ES-I3 (cell line): Measurements from ENCODE around the gene APLF.
"Not testable (repeated sequence)": the region's sequence is repeated elsewhere in the genome, so short reads cannot be mapped to it uniquely, and the experiment has no call there.

Experiments
- H3K36me3 ChIP-seq: 2 replicates; pipeline ENCODE4 v1.6.1; 2013; ENCODE audit warnings: mild to moderate bottlenecking, low read length, control low read depth, moderate library complexity; ENCODE audit not compliant: insufficient read depth
- H3K4me1 ChIP-seq: 2 replicates; pipeline ENCODE4 v1.6.1; 2013; ENCODE audit warnings: mild to moderate bottlenecking, control low read depth, low read length; ENCODE audit not compliant: insufficient read depth
- H3K9ac ChIP-seq: 2 replicates; pipeline ENCODE4 v1.6.1; 2013; ENCODE audit warnings: low read depth, mild to moderate bottlenecking, low read length, moderate library complexity
- H3K9me3 ChIP-seq: 2 replicates; pipeline ENCODE4 v1.6.1; 2013; ENCODE audit warnings: mild to moderate bottlenecking, low read length, moderate library complexity; ENCODE audit not compliant: control insufficient read depth, insufficient read depth

Gene APLF

DNA sequence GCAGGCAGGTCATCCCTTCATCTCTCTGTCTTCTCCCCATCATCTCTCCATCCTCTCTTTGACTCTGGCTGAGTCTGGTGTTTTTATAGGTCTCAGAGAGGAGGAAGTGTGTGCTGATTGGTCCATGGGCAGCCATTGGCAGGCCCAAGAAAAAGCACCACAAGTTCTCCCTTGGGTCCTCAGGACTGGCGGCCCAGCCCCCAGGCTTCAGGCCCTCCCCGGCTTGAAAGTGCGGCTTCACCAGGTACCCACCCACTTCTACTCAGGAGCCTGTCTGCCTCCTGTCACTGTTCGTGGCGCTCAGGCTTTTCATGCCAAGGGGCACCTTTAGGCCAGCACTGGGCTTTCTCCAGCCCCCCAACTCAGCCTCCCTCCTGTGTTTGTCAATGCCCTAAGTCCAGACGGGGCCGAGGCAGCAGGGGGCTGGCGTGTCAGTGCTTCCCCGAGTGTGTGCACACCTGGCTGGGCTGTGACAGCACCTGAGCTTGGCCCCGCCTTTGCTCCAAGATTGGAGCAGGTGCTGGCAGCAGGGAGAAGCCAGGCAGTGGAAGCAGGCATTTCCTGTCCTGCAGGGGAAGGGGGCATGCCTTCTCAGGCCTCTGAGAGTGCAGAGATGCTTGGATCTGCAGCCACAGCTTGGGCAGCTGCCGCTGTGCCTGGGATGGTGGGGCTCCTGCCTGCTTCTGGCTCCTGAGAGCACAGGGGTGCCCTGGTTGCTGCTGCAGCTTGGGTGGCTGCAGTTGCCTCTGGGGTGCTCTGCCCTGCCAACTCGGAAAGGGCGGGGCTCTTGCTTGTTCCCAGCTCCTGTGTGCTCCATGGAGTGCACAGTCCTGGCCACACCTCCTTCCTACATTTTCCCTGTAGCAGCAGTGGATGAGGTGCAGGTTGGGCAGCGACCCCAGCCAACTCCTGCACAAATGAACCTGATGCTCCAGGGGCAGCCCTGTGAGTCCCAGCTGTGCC lies 34.4 kb upstream of the APLF start:
- H3K9me3 ChIP-seq: no peaks in the 10 kb centered on the region; the same call in 1 of the 2 replicates
- no peak overlapping the region for H3K9ac ChIP-seq
- no peaks in the 10 kb centered on the region; the same call in 1 of the 2 replicates for H3K36me3 ChIP-seq
- H3K4me1 ChIP-seq: no peaks in the 10 kb centered on the region

DNA sequence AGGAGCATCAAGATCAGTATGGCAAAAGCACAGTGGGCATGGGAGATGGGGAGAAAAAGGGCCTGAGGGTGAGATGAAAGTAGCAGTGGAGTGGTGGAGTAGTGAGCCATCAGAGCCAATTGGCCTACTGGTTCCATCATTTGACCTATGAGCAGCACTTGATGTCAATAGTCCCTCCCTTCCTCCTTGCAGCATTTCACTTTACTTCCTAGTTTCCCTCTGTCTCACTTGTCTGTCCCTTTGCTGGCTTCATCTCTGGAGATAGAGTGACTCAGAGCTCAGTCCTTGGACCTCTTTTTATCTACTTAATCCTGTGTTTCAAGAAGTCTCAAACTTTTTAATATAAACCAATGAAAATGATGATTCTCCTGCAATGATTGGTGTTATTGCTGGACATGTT lies 32.4 kb upstream of the APLF start:
- no peak overlapping the region for H3K9ac ChIP-seq
- no peaks in the 10 kb centered on the region for H3K4me1 ChIP-seq
- H3K36me3 ChIP-seq: no peaks in the 10 kb centered on the region; the same call in 1 of the 2 replicates
- no peaks in the 10 kb centered on the region; the same call in 1 of the 2 replicates for H3K9me3 ChIP-seq

DNA sequence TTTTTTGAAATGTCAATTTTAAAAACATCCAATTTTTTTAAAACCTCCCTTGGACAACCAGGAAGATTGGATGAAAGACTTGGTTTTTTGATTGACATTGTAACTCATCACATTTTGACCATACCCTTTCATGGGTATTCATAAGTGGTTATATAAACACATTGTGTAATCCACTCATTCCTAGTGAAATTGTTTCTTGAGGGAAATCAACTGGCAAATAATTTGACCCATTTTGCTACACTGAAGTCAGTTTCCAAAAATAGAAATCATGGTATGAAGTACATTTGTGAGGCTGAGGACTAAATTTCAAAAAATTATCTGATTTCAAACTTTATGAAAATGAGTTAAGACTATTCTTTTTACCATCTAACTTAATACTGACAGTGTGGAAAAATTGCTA lies 31.8 kb upstream of the APLF start:
- Histone ChIP-seq H3K36me3 (no peaks in the 10 kb centered on the region; the same call in 1 of the 2 replicates), H3K9ac (no peak overlapping the region), H3K4me1 (no peaks in the 10 kb centered on the region), H3K9me3 (no peaks in the 10 kb centered on the region; the same call in 1 of the 2 replicates)

DNA sequence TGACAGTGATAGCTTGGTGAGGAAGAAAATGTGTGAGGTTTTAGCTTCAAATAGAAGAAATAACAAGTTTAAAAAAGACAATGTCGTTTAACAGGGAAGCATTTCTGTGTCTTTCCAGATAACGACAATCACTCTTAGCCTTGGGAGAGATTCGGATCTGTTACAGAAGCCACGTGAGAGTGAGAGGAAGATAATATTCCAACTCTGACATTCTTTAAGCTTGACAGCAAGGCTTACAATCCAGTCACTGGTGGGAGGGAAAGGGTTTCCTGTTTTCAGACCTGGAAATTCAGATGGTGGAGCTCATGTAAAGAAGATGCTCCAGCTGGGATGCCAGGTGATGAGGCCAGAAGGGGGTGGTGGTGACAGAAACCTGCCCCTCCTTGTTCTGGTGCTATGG lies 31.1 kb upstream of the APLF start:
- H3K36me3 ChIP-seq: no peaks in the 10 kb centered on the region; the same call in 1 of the 2 replicates
- no peaks in the 10 kb centered on the region; the same call in 1 of the 2 replicates for H3K9me3 ChIP-seq
- H3K9ac ChIP-seq: no peak overlapping the region
- no peaks in the 10 kb centered on the region for H3K4me1 ChIP-seq

DNA sequence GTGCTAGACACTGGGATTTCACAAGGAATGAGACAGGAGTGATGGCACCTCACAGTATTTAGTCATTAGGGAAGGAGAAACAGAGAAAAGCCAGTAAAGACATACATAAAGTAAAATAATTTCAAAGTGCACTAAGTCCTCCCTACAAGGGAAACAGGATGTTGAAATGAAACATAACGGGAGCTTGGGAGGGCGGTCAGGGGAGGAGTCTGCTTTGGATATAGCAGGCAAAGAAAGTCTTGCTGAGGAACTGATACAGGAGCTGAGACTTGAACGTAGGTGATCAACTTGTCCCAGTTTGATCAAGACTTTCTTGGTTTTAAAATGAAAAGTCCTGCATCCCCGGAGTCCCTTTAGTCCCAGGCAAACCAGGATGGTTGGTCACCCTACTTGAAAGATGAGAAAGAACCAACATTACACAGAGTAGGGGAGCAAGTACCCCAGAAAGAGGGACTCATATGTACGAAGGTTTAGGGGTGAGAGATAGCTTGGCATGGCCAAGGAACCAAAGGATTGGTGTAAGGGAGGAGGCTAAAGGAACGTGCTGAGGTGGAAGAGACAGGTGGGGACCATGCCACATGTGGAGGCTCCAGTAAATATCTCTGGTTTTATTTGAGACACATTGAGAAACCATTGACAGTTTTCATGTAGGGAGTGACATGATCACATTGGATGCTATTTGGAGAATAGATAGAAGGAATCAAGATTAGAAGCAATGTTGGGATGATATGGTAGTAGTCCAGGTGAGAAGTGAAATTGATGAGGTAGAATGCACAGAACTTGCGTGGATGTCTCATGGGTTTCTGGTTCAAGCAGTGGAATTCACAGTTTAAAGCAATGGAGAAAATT lies 28.7 kb upstream of the APLF start:
- Histone ChIP-seq H3K4me1 (no peaks in the 10 kb centered on the region; the same call in 1 of the 2 replicates), H3K9me3 (no peaks in the 10 kb centered on the region), H3K9ac (no peak overlapping the region), H3K36me3 (no peaks in the 10 kb centered on the region)

DNA sequence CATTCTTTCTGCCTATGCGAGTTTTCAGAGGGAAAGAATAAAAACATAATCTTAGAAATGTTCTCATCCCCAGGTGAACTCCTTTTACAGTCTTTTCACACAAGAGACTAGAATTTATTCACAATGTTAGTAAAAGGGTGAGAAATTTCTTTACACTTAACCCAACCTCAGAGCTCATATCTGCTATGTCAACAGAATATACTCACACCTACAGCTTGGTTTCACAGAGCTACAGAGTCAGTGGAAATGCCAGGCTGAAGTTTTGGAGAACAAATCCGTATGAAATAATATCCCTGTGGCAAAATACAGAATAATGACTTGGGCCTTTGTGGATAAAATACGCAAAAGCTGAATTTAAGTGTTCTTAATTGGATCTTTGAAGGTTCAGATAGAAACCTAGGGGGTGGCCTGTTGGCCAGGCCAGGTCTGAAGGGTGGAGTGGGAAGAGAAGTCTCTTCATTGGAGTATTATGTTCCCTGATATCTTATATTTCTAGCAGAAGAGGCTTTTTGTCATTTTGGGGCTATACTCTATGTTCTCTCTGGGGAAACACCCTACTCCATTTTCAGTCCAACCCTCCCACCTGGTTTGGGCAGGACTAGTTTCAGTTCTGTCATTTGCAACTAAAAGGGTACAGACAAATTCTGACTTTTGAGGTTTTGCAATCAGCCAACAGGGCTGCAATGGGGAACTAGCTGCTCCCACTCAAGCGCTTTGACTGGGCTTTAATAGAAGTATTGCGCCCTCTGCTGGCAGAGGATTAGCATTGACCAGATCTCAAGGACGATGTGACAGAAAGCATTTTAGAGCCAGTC lies 26.0 kb upstream of the APLF start:
- Histone ChIP-seq H3K4me1 (no peaks in the 10 kb centered on the region; the same call in 1 of the 2 replicates), H3K9me3 (no peaks in the 10 kb centered on the region), H3K9ac (no peak overlapping the region)

DNA sequence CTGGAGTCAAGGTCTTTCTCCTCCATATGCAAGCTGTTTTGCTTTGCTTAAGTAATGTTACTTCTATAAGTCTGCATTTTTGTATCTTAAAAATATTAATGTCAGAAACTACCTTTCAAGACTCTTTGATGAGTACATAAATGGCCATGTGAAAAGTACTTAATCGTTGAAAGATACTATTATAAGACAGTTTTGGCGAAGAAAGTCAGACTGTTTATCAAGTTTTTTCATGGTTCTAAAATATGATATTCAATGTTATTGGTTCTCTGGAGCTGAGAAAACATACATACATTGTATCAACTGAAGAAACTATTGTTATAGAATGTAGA lies 25.4 kb upstream of the APLF start:
- Histone ChIP-seq H3K36me3 (no peaks in the 10 kb centered on the region), H3K9me3 (no peaks in the 10 kb centered on the region), H3K4me1 (no peaks in the 10 kb centered on the region; the same call in 1 of the 2 replicates), H3K9ac (no peak overlapping the region)

More for the DNA sequence above, 26.0 kb upstream of the APLF start:
- no peaks in the 10 kb centered on the region for H3K36me3 ChIP-seq

DNA sequence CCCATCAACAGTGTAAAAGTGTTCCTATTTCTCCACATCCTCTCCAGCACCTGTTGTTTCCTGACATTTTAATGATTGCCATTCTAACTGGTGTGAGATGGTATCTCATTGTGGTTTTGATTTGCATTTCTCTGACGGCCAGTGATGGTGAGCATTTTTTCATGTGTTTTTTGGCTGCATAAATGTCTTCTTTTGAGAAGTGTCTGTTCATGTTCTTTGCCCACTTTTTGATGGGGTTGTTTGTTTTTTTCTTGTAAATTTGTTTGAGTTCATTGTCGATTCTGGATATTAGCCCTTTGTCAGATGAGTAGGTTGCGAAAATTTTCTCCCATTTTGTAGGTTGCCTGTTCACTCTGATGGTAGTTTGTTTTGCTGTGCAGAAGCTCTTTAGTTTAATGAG lies 21.0 kb upstream of the APLF start:
- not testable (repeated sequence) for H3K4me1 ChIP-seq, H3K9ac ChIP-seq, H3K9me3 ChIP-seq, H3K36me3 ChIP-seq

DNA sequence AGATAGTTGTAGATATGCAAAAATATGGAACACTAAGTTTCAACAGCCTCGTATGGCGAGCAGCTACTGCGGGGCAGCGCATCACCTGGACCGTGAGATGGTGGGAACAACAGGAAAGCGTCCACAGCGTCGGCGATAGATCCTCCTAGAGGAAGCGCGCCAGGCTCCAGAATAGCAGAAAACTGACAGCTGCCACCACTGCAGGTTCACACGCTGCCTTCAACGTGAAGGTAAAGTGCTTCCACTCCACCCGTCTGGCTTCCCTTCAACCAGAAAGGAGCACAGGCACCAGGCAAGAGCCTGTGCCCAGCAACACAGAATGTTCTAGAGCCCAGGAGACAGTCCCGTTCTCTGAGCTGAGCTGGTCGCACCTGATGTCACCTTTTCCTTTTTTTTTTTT lies 20.3 kb upstream of the APLF start:
- Histone ChIP-seq H3K4me1 (no peaks in the 10 kb centered on the region), H3K9me3 (no peaks in the 10 kb centered on the region), H3K9ac (no peak overlapping the region), H3K36me3 (no peaks in the 10 kb centered on the region)

DNA sequence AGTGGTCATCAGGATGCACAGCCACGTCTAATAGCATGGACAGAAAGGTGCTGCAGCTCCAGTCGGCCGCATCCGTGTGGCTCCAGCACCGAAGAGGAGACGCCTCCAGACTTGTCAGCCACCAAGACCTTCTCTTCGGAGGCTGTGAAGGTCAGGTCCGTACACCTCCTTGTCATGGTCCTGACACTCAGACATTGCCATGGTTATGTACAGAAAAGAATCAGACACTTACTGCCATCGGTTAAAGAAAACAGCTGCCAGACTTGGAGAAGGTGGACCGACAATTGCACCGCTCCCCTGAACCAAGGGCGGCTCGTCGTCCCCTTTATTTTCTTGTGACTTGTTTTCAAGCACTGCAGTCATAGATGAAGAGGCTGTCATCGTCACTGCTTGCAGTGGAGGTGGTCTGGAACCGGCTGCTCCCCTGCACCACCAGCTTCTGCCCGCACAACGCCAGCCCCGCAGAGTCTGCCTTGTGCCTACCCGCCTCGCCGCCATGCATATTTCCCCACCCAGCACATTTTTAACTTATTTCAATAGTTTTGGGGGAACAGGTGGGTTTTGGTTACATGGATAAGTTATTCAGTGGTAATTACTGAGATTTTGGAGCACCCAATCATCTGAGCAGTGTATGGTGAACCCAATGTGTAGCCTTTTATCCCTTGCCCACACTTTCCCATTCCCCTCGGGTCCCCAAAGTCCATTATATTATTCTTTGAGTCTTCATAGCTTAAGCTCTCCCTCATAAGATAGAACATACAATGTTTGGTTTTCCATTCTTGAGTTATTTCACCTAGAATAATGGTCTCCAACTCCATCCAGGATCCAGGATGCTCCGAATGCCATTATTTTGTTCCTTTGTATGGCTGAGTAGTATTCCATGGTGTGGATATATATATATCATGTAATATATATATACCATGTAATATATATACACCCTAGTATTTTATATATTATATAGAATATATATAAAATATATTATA lies 18.4 kb upstream of the APLF start:
- Histone ChIP-seq H3K9me3 (no peaks in the 10 kb centered on the region), H3K4me1 (no peaks in the 10 kb centered on the region), H3K9ac (no peak overlapping the region), H3K36me3 (no peaks in the 10 kb centered on the region)

DNA sequence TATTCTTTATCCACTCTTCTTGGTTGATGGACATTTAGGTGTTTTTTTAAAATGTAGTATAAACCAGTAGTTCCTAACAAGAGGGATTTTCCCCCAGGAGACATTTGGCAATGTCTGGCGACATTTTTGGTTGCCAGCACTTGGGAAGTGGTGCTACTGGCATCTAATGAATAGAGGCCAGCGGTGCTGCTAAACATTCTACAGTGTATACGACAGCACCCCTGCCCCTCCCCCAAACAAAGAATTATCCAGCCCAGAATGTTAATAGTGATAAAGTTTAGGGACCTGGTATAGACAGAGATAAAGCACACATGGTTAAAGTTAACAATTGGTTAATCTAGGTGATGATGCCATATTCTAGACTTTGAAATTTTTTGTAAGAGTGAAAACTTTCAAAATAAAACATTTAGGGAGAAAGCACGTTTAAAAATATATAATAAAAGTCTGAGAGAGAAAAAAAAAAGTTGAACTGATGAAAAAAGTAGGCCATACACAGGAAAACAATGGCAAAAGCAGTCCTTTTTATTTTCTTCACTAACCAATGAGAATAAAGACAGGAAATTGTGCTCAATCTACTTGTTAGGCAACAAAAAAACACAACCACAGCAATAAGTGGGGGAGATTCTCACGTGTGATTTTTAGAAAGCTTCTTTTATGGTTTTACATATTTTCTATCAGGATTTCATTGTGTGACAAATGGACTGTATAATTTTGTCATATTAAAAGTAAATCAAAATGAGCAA lies 15.1 kb upstream of the APLF start:
- no peaks in the 10 kb centered on the region for H3K4me1 ChIP-seq
- no peaks in the 10 kb centered on the region for H3K36me3 ChIP-seq
- H3K9me3 ChIP-seq: no peaks in the 10 kb centered on the region
- no peak overlapping the region for H3K9ac ChIP-seq

DNA sequence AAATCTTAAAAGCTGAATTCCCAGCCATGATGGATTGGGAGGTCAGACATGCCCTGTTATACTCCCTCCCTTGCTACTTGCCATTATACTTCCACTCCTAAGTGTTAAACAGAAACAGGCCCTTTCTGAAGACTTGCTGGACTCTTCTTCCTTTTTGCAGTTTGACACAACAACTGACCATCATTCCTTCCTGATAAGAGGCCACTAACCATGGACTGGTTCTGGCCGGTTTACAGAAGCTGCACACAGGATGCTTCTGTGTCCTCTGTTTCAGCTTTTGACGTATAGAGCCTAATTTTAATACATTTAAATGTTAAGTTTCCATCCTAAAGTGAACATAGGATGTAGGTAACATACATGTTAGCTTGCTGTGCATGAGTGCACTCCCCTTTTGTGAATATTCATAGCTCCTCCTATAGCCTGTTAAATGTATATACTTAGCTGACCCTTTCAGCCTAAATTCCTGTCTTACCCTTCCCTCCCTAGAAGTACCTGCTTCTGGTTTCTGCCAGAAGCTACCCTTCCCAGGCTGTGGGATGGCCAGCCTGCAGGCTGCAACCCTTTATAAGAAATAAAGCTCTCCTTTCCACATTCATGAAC lies 13.5 kb upstream of the APLF start:
- Histone ChIP-seq H3K9ac (no peak overlapping the region), H3K36me3 (no peaks in the 10 kb centered on the region), H3K4me1 (no peaks in the 10 kb centered on the region)

More for the DNA sequence above, 13.5 kb upstream of the APLF start:
- no peaks in the 10 kb centered on the region for H3K9me3 ChIP-seq
